ENCODE data around the gene ENSA. TPM values are rescaled to one million over a fixed set of nuclear protein-coding genes. Genes with fewer than 3 reads are reported as not detected.
A peak's percentile ranks its signal among the peaks of the same experiment; 100 is the strongest.
"Not testable (repeated sequence)": the region's sequence is repeated elsewhere in the genome, so short reads cannot be mapped to it uniquely, and the experiment has no call there.

The ENSA gene
- polyA plus RNA-seq, 1 donor (not counting 4 experiments of a cell fraction or from before 2014, with no cell fraction given), result 102 TPM

GRCh38 chr1:150626150-150626549 lies 3.3 kb downstream of the ENSA start:
- Histone ChIP-seq H3K4me3 (ENCODE audit: control insufficient read depth in 2 of 3, extremely low read depth in 1 of 3, insufficient read depth in 2 of 3, low read depth in 1 of 3, low read length in 3 of 3) (peak overlapping the region in 2 of 3 experiments; percentile 18 to 41), H3K4me1 (ENCODE audit: control insufficient read depth, extremely low read depth, insufficient read depth, low read length) (peaks cover 73% of the 10 kb centered on the region), H3K4me2 (ENCODE audit: control insufficient read depth, extremely low read depth, insufficient read depth, low read depth, low read length) (peak overlapping the region; percentile 72), H4K20me1 (ENCODE audit: control insufficient read depth, extremely low read depth, insufficient read depth, low read length) (no peaks in the 10 kb centered on the region), H3K9me1 (ENCODE audit: control insufficient read depth, extremely low read depth, insufficient read depth, low read length) (peaks cover 2% of the 10 kb centered on the region), H3K27me3 (ENCODE audit: control insufficient read depth, extremely low read depth, insufficient read depth, low read length) (no peaks in the 10 kb centered on the region), H2AFZ (ENCODE audit: control insufficient read depth, low read length) (no peak overlapping the region), H3K79me2 (ENCODE audit: control insufficient read depth, insufficient read depth, low read length) (peaks cover 38% of the 10 kb centered on the region), H3K9me3 (ENCODE audit: control insufficient read depth, low read depth, low read length) (no peaks in the 10 kb centered on the region), H3K9ac (ENCODE audit: control insufficient read depth, extremely low read depth, insufficient read depth, low read length) (peak overlapping the region; percentile 71), H3K36me3 (ENCODE audit: control insufficient read depth in 2 of 2, extremely low read depth in 1 of 2, insufficient read depth in 2 of 2, low read length in 2 of 2) (peaks cover 11 to 27% of the 10 kb centered on the region in 2 experiments), H3K27ac (ENCODE audit: control insufficient read depth, insufficient read depth, low read length) (peak overlapping the region; percentile 95)
- dilution Hi-C loops (cut with MboI; ENCODE audit: extremely low pct_ligation_motif_present, low sequenced_read_pairs), result loop anchor here (25.0 kb wide), 1 partner anchor 186 kb away; the partner anchor contains the start of gene CTSK
- FAIRE-seq (peak; percentile 86), DNase-seq (ENCODE audit: low read depth, low spot score) (no peak)
- no peak for TF ChIP-seq CTCF (optimal IDR thresholded peaks at IDR 0.05 in 1 of 3, IDR thresholded peaks at IDR 0.05 in 1 of 3, conservative IDR thresholded peaks at IDR 0.05 in 1 of 3; ENCODE audit: extremely low read depth in 1 of 3, insufficient read depth in 2 of 3, low read length in 3 of 3)
- no peak for TF ChIP-seq EZH2 (IDR thresholded peaks at IDR 0.05; ENCODE audit: low read length)

GRCh38 chr1:150624546-150624945 lies 4.9 kb downstream of the ENSA start:
- peak overlapping the region; percentile 72 for H3K4me2 ChIP-seq (ENCODE audit: control insufficient read depth, extremely low read depth, insufficient read depth, low read depth, low read length)
- H3K27me3 ChIP-seq (ENCODE audit: control insufficient read depth, extremely low read depth, insufficient read depth, low read length); H2AFZ ChIP-seq (ENCODE audit: control insufficient read depth, low read length); H3K9me1 ChIP-seq (ENCODE audit: control insufficient read depth, extremely low read depth, insufficient read depth, low read length); H3K4me3 ChIP-seq (ENCODE audit: control insufficient read depth in 2 of 3, extremely low read depth in 1 of 3, insufficient read depth in 2 of 3, low read depth in 1 of 3, low read length in 3 of 3); H4K20me1 ChIP-seq (ENCODE audit: control insufficient read depth, extremely low read depth, insufficient read depth, low read length); DNase-seq (ENCODE audit: low read depth, low spot score); H3K9me3 ChIP-seq (ENCODE audit: control insufficient read depth, low read depth, low read length); FAIRE-seq; dilution Hi-C loops (cut with MboI; ENCODE audit: extremely low pct_ligation_motif_present, low sequenced_read_pairs): not testable (repeated sequence)
- peaks cover 38% of the 10 kb centered on the region for H3K79me2 ChIP-seq (ENCODE audit: control insufficient read depth, insufficient read depth, low read length)
- H3K36me3 ChIP-seq (ENCODE audit: control insufficient read depth in 2 of 2, extremely low read depth in 1 of 2, insufficient read depth in 2 of 2, low read length in 2 of 2), result peaks cover 11 to 35% of the 10 kb centered on the region in 2 experiments
- peak overlapping the region; percentile 95 for H3K27ac ChIP-seq (ENCODE audit: control insufficient read depth, insufficient read depth, low read length)
- H3K9ac ChIP-seq (ENCODE audit: control insufficient read depth, extremely low read depth, insufficient read depth, low read length), result peak overlapping the region; percentile 53
- peaks cover 83% of the 10 kb centered on the region for H3K4me1 ChIP-seq (ENCODE audit: control insufficient read depth, extremely low read depth, insufficient read depth, low read length)

GRCh38 chr1:150624134-150624533 lies 5.3 kb downstream of the ENSA start:
- Histone ChIP-seq H3K27ac (ENCODE audit: control insufficient read depth, insufficient read depth, low read length) (peak overlapping the region; percentile 95), H3K36me3 (ENCODE audit: control insufficient read depth in 2 of 2, extremely low read depth in 1 of 2, insufficient read depth in 2 of 2, low read length in 2 of 2) (peaks cover 11 to 39% of the 10 kb centered on the region in 2 experiments), H3K4me1 (ENCODE audit: control insufficient read depth, extremely low read depth, insufficient read depth, low read length) (peaks cover 85% of the 10 kb centered on the region), H3K4me3 (ENCODE audit: control insufficient read depth in 2 of 3, extremely low read depth in 1 of 3, insufficient read depth in 2 of 3, low read depth in 1 of 3, low read length in 3 of 3) (peak overlapping the region in 1 of 3 experiments; percentile 38), H3K4me2 (ENCODE audit: control insufficient read depth, extremely low read depth, insufficient read depth, low read depth, low read length) (peak overlapping the region; percentile 50), H3K79me2 (ENCODE audit: control insufficient read depth, insufficient read depth, low read length) (peaks cover 40% of the 10 kb centered on the region), H3K9ac (ENCODE audit: control insufficient read depth, extremely low read depth, insufficient read depth, low read length) (peak overlapping the region; percentile 53)
- H4K20me1 ChIP-seq (ENCODE audit: control insufficient read depth, extremely low read depth, insufficient read depth, low read length); H3K27me3 ChIP-seq (ENCODE audit: control insufficient read depth, extremely low read depth, insufficient read depth, low read length); H3K9me3 ChIP-seq (ENCODE audit: control insufficient read depth, low read depth, low read length); H2AFZ ChIP-seq (ENCODE audit: control insufficient read depth, low read length); dilution Hi-C loops (cut with MboI; ENCODE audit: extremely low pct_ligation_motif_present, low sequenced_read_pairs); H3K9me1 ChIP-seq (ENCODE audit: control insufficient read depth, extremely low read depth, insufficient read depth, low read length): not testable (repeated sequence)
- FAIRE-seq, result peak; percentile 98
- peak; percentile 84 for DNase-seq (ENCODE audit: low read depth, low spot score)

Measured in keratinocyte (primary cell).